Gastrocnemius medialis (tissue), 4 donors: ENCODE data around the gene ZNF526.

ENCODE experiments used
- CTCF ChIP-seq, 5 experiments: fragments of 450-650 bp in 3 of 5; fragments of 200-600 bp in 2 of 5; sonication (generic) in 2 of 5; IDR thresholded peaks in 4 of 5; conservative IDR thresholded peaks in 1 of 5; 1 replicate in 4 of 5; 2 replicates in 1 of 5; pipeline ENCODE4 v1.5.1; 2016 to 2019; ENCODE audit warnings: antibody characterized with exemption in 5 of 5, mild to moderate bottlenecking in 3 of 5, moderate library complexity in 3 of 5
- POLR2A ChIP-seq, 2 donors: fragments of 450-650 bp; IDR thresholded peaks; one replicate each; pipeline ENCODE4 v1.6.1; 2017; ENCODE audit warnings: antibody characterized with exemption in 2 of 2, mild to moderate bottlenecking in 2 of 2, moderate library complexity in 2 of 2

- TF ChIP-seq CTCF (IDR thresholded peaks at IDR 0.05 in 4 of 5, conservative IDR thresholded peaks at IDR 0.05 in 1 of 5): no peak
- TF ChIP-seq POLR2A (IDR thresholded peaks at IDR 0.05): no peak
Measured at GRCh38 chr19:42175952-42176648, 44.0 kb upstream of the ZNF526 start.
